IMR-90 (cell line): ENCODE data around the gene CR1L. TPM values are rescaled to one million over a fixed set of nuclear protein-coding genes. Genes with fewer than 3 reads are reported as not detected.
"Not testable (repeated sequence)": the region's sequence is repeated elsewhere in the genome, so short reads cannot be mapped to it uniquely, and the experiment has no call there.

Experiments
- ATAC-seq: fragments of 200-7000 bp; cut with Tn5 transposase; 2 replicates; pipeline ENCODE4 v1.9.1; 2020; ENCODE audit warnings: low read depth, mild to moderate bottlenecking, moderate library complexity
- BruUV-seq: library from RNA; stranded (reverse); fragments of 400-500 nt; replicated peaks from 2 replicates; lab custom pipeline; 2021; lab: Mats Ljungman, UMichigan
- CTCF ChIA-PET: fragments of 300-600 bp; formaldehyde crosslinking; extraction: SDS; loops from one replicate; lab custom pipeline; 2021; ENCODE audit warnings: antibody characterized with exemption; lab: Yijun Ruan, JAX
- POLR2A ChIA-PET: fragments of 300-600 bp; sonication (Branson Sonifier 250); formaldehyde crosslinking; loops from one replicate; lab custom pipeline; 2022; ENCODE audit warnings: antibody characterized with exemption; ENCODE audit not compliant: unreplicated experiment; lab: Charles Lee
- DNase-seq: peaks from one replicate; pipeline ENCODE4 v3.0.0; 2013
- H2AFZ ChIP-seq: replicated peaks from 2 replicates; pipeline ENCODE3; 2013; ENCODE audit warnings: low read length, mild to moderate bottlenecking; ENCODE audit not compliant: poor library complexity
- H2AK5ac ChIP-seq: 2 replicates; pipeline ENCODE4 v1.6.1; 2013; ENCODE audit warnings: low read depth, low read length, inconsistent platforms
- H2AK9ac ChIP-seq: replicated peaks from 2 replicates; pipeline ENCODE3; 2013; ENCODE audit warnings: mild to moderate bottlenecking, low read depth, low read length, moderate library complexity; ENCODE audit not compliant: poor library complexity
- H2BK120ac ChIP-seq: 2 replicates; pipeline ENCODE4 v1.6.1; 2013; ENCODE audit warnings: low read depth, low read length, inconsistent platforms
- H2BK15ac ChIP-seq: 3 replicates; pipeline ENCODE4 v1.6.1; 2013; ENCODE audit warnings: low read depth, low read length, inconsistent platforms
- H2BK20ac ChIP-seq: 2 replicates; pipeline ENCODE4 v1.6.1; 2013; ENCODE audit warnings: low read depth, mild to moderate bottlenecking, inconsistent platforms, low read length, moderate library complexity
- H2BK5ac ChIP-seq: 2 replicates; pipeline ENCODE4 v1.6.1; 2013; ENCODE audit warnings: mild to moderate bottlenecking, low read depth, low read length, inconsistent platforms; ENCODE audit not compliant: poor library complexity, severe bottlenecking
- H3K14ac ChIP-seq: replicated peaks from 2 replicates; pipeline ENCODE4 v1.6.1; 2013; ENCODE audit warnings: low read depth, low read length, inconsistent platforms
- H3K18ac ChIP-seq: 2 replicates; pipeline ENCODE4 v1.6.1; 2013; ENCODE audit warnings: low read depth, low read length, control low read depth
- H3K23ac ChIP-seq: 2 replicates; pipeline ENCODE4 v1.6.1; 2013; ENCODE audit warnings: low read depth, low read length, inconsistent platforms
- H3K27ac ChIP-seq: 2 replicates; pipeline ENCODE4 v1.5.1; 2013; ENCODE audit warnings: mild to moderate bottlenecking, control low read depth, low read length; ENCODE audit not compliant: insufficient read depth
- H3K27me3 ChIP-seq: 2 replicates; pipeline ENCODE4 v1.6.1; 2013; ENCODE audit warnings: low read length; ENCODE audit not compliant: control insufficient read depth, insufficient read depth
- H3K36me3 ChIP-seq: 2 replicates; pipeline ENCODE4 v1.6.1; 2013; ENCODE audit warnings: low read length, mixed read lengths; ENCODE audit not compliant: control insufficient read depth, insufficient read depth
- H3K4ac ChIP-seq: 2 replicates; pipeline ENCODE4 v1.6.1; 2013; ENCODE audit warnings: low read depth, low read length, inconsistent platforms
- H3K4me1 ChIP-seq: 2 replicates; pipeline ENCODE4 v1.6.1; 2013; ENCODE audit warnings: low read length, mixed read lengths; ENCODE audit not compliant: control insufficient read depth, insufficient read depth
- H3K4me2 ChIP-seq: 2 replicates; pipeline ENCODE4 v1.6.1; 2013; ENCODE audit warnings: low read depth, mild to moderate bottlenecking, control low read depth, low read length, moderate library complexity
- H3K4me3 ChIP-seq: 2 replicates; pipeline ENCODE4 v1.5.1; 2013; ENCODE audit warnings: low read depth, mild to moderate bottlenecking, control low read depth, low read length, moderate library complexity; ENCODE audit not compliant: insufficient read depth
- H3K56ac ChIP-seq: 2 replicates; pipeline ENCODE4 v1.6.1; 2013; ENCODE audit warnings: low read length, inconsistent platforms; ENCODE audit not compliant: insufficient read depth; ENCODE audit errors: extremely low read depth
- H3K79me1 ChIP-seq, 2 experiments: 2 replicates each; pipeline ENCODE4 v1.6.1; 2013; ENCODE audit warnings: low read length in 2 of 2, inconsistent platforms in 1 of 2, low read depth in 1 of 2
- H3K9ac ChIP-seq: 2 replicates; pipeline ENCODE4 v1.6.1; 2013; ENCODE audit warnings: low read depth, low read length, control low read depth
- H3K9me1 ChIP-seq: 2 replicates; pipeline ENCODE4 v1.6.1; 2013; ENCODE audit warnings: low read length, inconsistent platforms; ENCODE audit not compliant: insufficient read depth
- H3K9me3 ChIP-seq: 2 replicates; pipeline ENCODE4 v1.6.1; 2013; ENCODE audit warnings: low read length; ENCODE audit not compliant: control insufficient read depth, insufficient read depth
- H4K20me1 ChIP-seq: 2 replicates; pipeline ENCODE4 v1.6.1; 2013; ENCODE audit warnings: low read length, inconsistent platforms; ENCODE audit not compliant: insufficient read depth
- H4K5ac ChIP-seq: 2 replicates; pipeline ENCODE4 v1.6.1; 2013; ENCODE audit warnings: mild to moderate bottlenecking, low read depth, low read length, control low read depth
- H4K8ac ChIP-seq, 2 experiments: 2 replicates each; pipeline ENCODE4 v1.6.1; 2013; ENCODE audit warnings: low read depth in 2 of 2, low read length in 2 of 2, control low read depth in 1 of 2, inconsistent platforms in 1 of 2
- H4K91ac ChIP-seq: 2 replicates; pipeline ENCODE4 v1.6.1; 2013; ENCODE audit warnings: low read depth, low read length, inconsistent platforms; ENCODE audit not compliant: insufficient read depth
- ELK1 ChIP-seq: fragments of 150-350 bp; IDR thresholded peaks from 2 replicates; pipeline ENCODE4 v1.6.1; 2016; ENCODE audit warnings: low read depth, mild to moderate bottlenecking, low read length, moderate library complexity, borderline replicate concordance
- MXI1 ChIP-seq: IDR thresholded peaks from 2 replicates; pipeline ENCODE4 v1.6.1; 2012; ENCODE audit warnings: low read depth, mild to moderate bottlenecking, low read length, moderate library complexity, borderline replicate concordance
- NFE2L2 ChIP-seq: fragments of 150-350 bp; IDR thresholded peaks from 2 replicates; pipeline ENCODE4 v1.6.1; 2016; ENCODE audit warnings: low read depth, mild to moderate bottlenecking, low read length
- SMC3 ChIP-seq: fragments of 150-350 bp; IDR thresholded peaks from 2 replicates; pipeline ENCODE4 v1.6.1; 2016; ENCODE audit warnings: low read depth, mild to moderate bottlenecking, antibody characterized with exemption, low read length, moderate library complexity
- WGBS, 2 experiments: methylation state at CpG; one replicate each; pipeline versions ENCODE4 v1.1.5 to v1.1.7; 2013; ENCODE audit warnings: missing lambda C conversion rate in 2 of 2; ENCODE audit not compliant: insufficient read length in 1 of 2; ENCODE audit errors: extremely low coverage in 2 of 2; 5-methylcytosine and 5-hydroxymethylcytosine counted together
- dilution Hi-C: fragments of 300-500 bp; cut with HindIII; formaldehyde crosslinking; loops from one replicate; pipeline ENCODE4 v1.14.3; 2018; ENCODE audit warnings: low sequenced_read_pairs; ENCODE audit not compliant: unreplicated experiment
- in situ Hi-C: fragments of 300-500 bp; cut with MboI; formaldehyde crosslinking; loops from 3 replicates; pipeline ENCODE4 v1.14.3; 2019; ENCODE audit warnings: low sequenced_read_pairs, inconsistent platforms, mixed read lengths
- intact Hi-C: fragments of 100-400 bp; cut with micrococcal nuclease; formaldehyde crosslinking; loops from 2 replicates; pipeline ENCODE4 v1.10.0; 2022
- polyA plus RNA-seq, 3 experiments: library from polyadenylated mRNA; depleted of rRNA; stranded (reverse); fragments of >200 nt; gene quantifications; 2 replicates each; pipeline ENCODE4 v1.2.3, GENCODE V29; 2012; ENCODE audit warnings: low replicate concordance in 1 of 3
- total RNA-seq: library from RNA; depleted of rRNA; stranded (reverse); fragments of >200 nt; gene quantifications from 2 replicates; pipeline ENCODE4 v1.2.3, GENCODE V29; 2012

Gene CR1L
- total and polyA plus RNA-seq, 2 of the 4 experiments (the other 2 are of a cell fraction): not detected

- in situ Hi-C loops: no loop called here
- TF ChIP-seq ELK1 (no peak), MXI1 (no peak), SMC3 (no peak), NFE2L2 (no peak)
- H2AK5ac ChIP-seq: no peak overlapping the region
- CTCF ChIA-PET: no interaction called here
- H3K9me1 ChIP-seq: no peaks in the 10 kb centered on the region
- no peaks in the 10 kb centered on the region for H4K20me1 ChIP-seq
- H4K5ac ChIP-seq: no peak overlapping the region
- H2BK120ac ChIP-seq: no peak overlapping the region
- 0 out of 2 replicates have a peak, but pooled peaks cover 2% of the 10 kb centered on the region for H3K27me3 ChIP-seq
- H4K8ac ChIP-seq: no peak overlapping the region
- H2BK20ac ChIP-seq: no peak overlapping the region
- no peaks in the 10 kb centered on the region for H3K36me3 ChIP-seq
- H3K9ac ChIP-seq: no peak overlapping the region
- no peak overlapping the region for H3K4me2 ChIP-seq
- dilution Hi-C loops: no loop called here
- no peak overlapping the region for H3K23ac ChIP-seq
- WGBS, 2 experiments: no CpG with 5 or more reads among the region's 5 CpGs
- no peak overlapping the region for H2BK15ac ChIP-seq
- intact Hi-C loops: loop anchor here (5.0 kb wide), 1 partner anchor 86 kb away; no protein-coding TSS in a partner anchor
- no peak overlapping the region for H2BK5ac ChIP-seq
- no peak overlapping the region for H3K56ac ChIP-seq
- no peak overlapping the region for H2AK9ac ChIP-seq
- no peak overlapping the region for H3K18ac ChIP-seq
- no peak; the same call in 1 of the 2 replicates for ATAC-seq
- H3K14ac ChIP-seq: no peak overlapping the region
- H3K9me3 ChIP-seq: no peaks in the 10 kb centered on the region
- H3K4ac ChIP-seq: no peak overlapping the region
- peaks cover 3% of the 10 kb centered on the region; the same call in 1 of the 2 replicates for H3K4me1 ChIP-seq
- H3K4me3 ChIP-seq: no peak overlapping the region
- H3K79me1 ChIP-seq: no peaks in the 10 kb centered on the region
- DNase-seq: peak; percentile 18
- BruUV-seq: no TSS peak
- H4K91ac ChIP-seq: no peak overlapping the region
- no peak overlapping the region for H2AFZ ChIP-seq
- POLR2A ChIA-PET: no interaction called here
- no peak overlapping the region for H3K27ac ChIP-seq
These were observed 66.4 kb downstream of the CR1L start for GRCh38 chr1:207711285-207711684.

- H3K4ac ChIP-seq, H3K9ac ChIP-seq, in situ Hi-C loops, H4K5ac ChIP-seq, H3K36me3 ChIP-seq, H4K20me1 ChIP-seq, H3K14ac ChIP-seq, H2BK5ac ChIP-seq, dilution Hi-C loops, H3K27me3 ChIP-seq, H3K9me1 ChIP-seq, H2AFZ ChIP-seq, H3K18ac ChIP-seq, POLR2A ChIA-PET, H3K4me3 ChIP-seq, H3K79me1 ChIP-seq, H3K27ac ChIP-seq, H2BK120ac ChIP-seq, H2AK5ac ChIP-seq, H3K4me1 ChIP-seq, H2AK9ac ChIP-seq, H4K91ac ChIP-seq, CTCF ChIA-PET, H3K9me3 ChIP-seq, H3K56ac ChIP-seq, BruUV-seq, H4K8ac ChIP-seq, H3K4me2 ChIP-seq, DNase-seq, ATAC-seq, H2BK20ac ChIP-seq, H2BK15ac ChIP-seq, H3K23ac ChIP-seq: not testable (repeated sequence)
- no CpG with 5 or more reads among the region's 3 CpGs for WGBS, 2 experiments
- intact Hi-C loops: loop anchor here (5.0 kb wide), 1 partner anchor 85 kb away; no protein-coding TSS in a partner anchor
These were observed 67.8 kb downstream of the CR1L start for GRCh38 chr1:207712701-207713100.
